Endodermal cell (in vitro differentiated cells): Measurements from ENCODE around the gene ZFR2. TPM values are rescaled to one million over a fixed set of nuclear protein-coding genes. Genes with fewer than 3 reads are reported as not detected.

Experiments used
- DNase-seq: peaks from one replicate; pipeline ENCODE4 v3.0.0-alpha.2; 2017
- H3K27ac ChIP-seq: 2 replicates; pipeline ENCODE4 v1.5.1; 2013; ENCODE audit warnings: mild to moderate bottlenecking, low read depth, low read length, moderate library complexity
- H3K27me3 ChIP-seq: 2 replicates; pipeline ENCODE4 v1.6.1; 2013; ENCODE audit warnings: mild to moderate bottlenecking, low read length, moderate library complexity; ENCODE audit not compliant: insufficient read depth, control insufficient read depth, poor library complexity, severe bottlenecking
- H3K36me3 ChIP-seq: 2 replicates; pipeline ENCODE4 v1.7.0; 2013; ENCODE audit warnings: mild to moderate bottlenecking, low read length, moderate library complexity; ENCODE audit not compliant: control insufficient read depth, insufficient read depth
- H3K4me1 ChIP-seq: one replicate; pipeline ENCODE4 v1.7.0; 2013; ENCODE audit warnings: low read length; ENCODE audit not compliant: control insufficient read depth, insufficient read depth
- H3K4me3 ChIP-seq: 2 replicates; pipeline ENCODE4 v1.5.1; 2013; ENCODE audit warnings: mild to moderate bottlenecking, low read length, moderate library complexity
- H3K9ac ChIP-seq: 2 replicates; pipeline ENCODE4 v1.6.1; 2013; ENCODE audit warnings: mild to moderate bottlenecking, low read length, moderate library complexity; ENCODE audit not compliant: poor library complexity, severe bottlenecking; ENCODE audit errors: extremely low read depth
- H3K9me3 ChIP-seq: 2 replicates; pipeline ENCODE4 v1.6.1; 2013; ENCODE audit warnings: mild to moderate bottlenecking, low read length, moderate library complexity; ENCODE audit not compliant: control insufficient read depth
- H3K27ac Mint-ChIP-seq: 2 replicates; pipeline ENCODE4 v1.8.0; 2020; ENCODE audit warnings: mixed read lengths
- H3K27me3 Mint-ChIP-seq: 2 replicates; pipeline ENCODE4 v1.8.0; 2021; ENCODE audit warnings: mild to moderate bottlenecking, mixed read lengths; ENCODE audit not compliant: insufficient read depth
- H3K36me3 Mint-ChIP-seq: 2 replicates; pipeline ENCODE4 v1.8.0; 2020; ENCODE audit warnings: low read depth, mixed read lengths
- H3K4me1 Mint-ChIP-seq: 2 replicates; pipeline ENCODE4 v1.8.0; 2020; ENCODE audit warnings: mixed read lengths
- H3K4me3 Mint-ChIP-seq: 2 replicates; pipeline ENCODE4 v1.8.0; 2020; ENCODE audit warnings: mild to moderate bottlenecking, moderate library complexity, mixed read lengths
- H3K9me3 Mint-ChIP-seq: 2 replicates; pipeline ENCODE4 v1.8.0; 2020; ENCODE audit warnings: mild to moderate bottlenecking, mixed read lengths
- WGBS, 2 experiments: methylation state at CpG; one replicate each; pipeline versions ENCODE4 v1.1.5 to v1.1.7; 2013; ENCODE audit warnings: missing lambda C conversion rate in 2 of 2, mixed read lengths in 1 of 2; ENCODE audit not compliant: insufficient coverage in 1 of 2, insufficient read length in 1 of 2; 5-methylcytosine and 5-hydroxymethylcytosine counted together
- total RNA-seq, 2 donors: library from RNA; stranded (reverse); fragmentation: NEBNext Ultra II Directional in 1 of 2; extraction: Animal tissue kit (Norgen Biotek cat#: 25700) in 1 of 2; gene quantifications; 2 replicates in 1 of 2; 3 replicates in 1 of 2; pipeline ENCODE4 v1.2.1, GENCODE V29; 2021
- TF ChIP-seq, protein P1 (sequence below): fragments of 200-600 bp; sonication (generic); conservative IDR thresholded peaks from 2 replicates; pipeline ENCODE4 v1.5.0; 2021; ENCODE audit warnings: antibody characterized with exemption, mild to moderate bottlenecking

The ZFR2 gene
- total RNA-seq, 2 donors from 2014 or later = 16.4 to 24.6 TPM

DNA sequence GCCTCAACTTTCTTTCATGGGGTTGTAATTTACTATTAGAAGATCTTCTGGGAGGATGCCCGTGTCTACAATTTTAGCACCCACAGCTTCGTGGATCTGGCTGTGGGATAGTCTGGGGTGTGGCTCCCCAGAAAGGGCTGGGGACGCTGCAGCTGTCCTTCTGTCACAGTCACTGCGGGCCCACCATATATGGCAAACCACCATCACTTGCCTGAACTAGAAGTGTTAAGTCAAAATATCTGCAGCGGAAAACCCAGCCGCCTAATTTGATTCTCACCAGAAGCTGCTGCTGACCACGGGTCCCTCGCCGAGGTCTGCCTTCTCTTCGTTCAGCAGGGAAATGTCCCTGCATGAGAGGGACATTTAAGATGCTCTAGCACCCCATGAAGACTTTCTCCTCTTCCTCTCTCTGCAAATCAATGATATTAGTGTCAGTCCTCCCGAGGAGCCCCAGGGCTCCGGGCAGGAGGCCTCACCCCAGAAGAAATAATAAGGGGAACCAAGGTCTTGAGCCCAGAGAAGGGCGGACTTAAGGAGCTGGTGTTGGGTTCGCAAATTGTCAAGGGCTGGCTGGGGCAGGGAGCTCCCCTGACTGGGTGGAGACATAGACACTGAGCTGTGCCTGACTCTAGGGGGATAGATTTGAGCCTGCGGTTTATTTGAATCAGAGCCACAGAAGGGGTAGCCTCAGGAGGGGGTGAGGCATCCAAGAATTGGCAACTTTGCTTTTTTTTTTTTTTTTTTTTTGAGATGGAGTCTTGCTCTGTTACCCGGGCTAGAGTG lies 79.7 kb downstream of the ZFR2 start:
- H3K4me3 ChIP-seq = no peak overlapping the region
- 79 to 84% methylated on average over 4 to 16 of the region's 16 CpGs for WGBS, 2 experiments
- H3K36me3 Mint-ChIP-seq = no peaks in the 10 kb centered on the region
- H3K9ac ChIP-seq = no peak overlapping the region
- H3K27me3 Mint-ChIP-seq = peaks cover 51% of the 10 kb centered on the region
- H3K9me3 Mint-ChIP-seq = no peaks in the 10 kb centered on the region
- H3K4me1 ChIP-seq = no peaks in the 10 kb centered on the region
- H3K4me3 Mint-ChIP-seq = no peak overlapping the region
- no peaks in the 10 kb centered on the region for H3K4me1 Mint-ChIP-seq
- no peak overlapping the region for H3K27ac ChIP-seq
- DNase-seq = peak; percentile 36
- no peaks in the 10 kb centered on the region for H3K9me3 ChIP-seq
- TF ChIP-seq, protein P1, sequence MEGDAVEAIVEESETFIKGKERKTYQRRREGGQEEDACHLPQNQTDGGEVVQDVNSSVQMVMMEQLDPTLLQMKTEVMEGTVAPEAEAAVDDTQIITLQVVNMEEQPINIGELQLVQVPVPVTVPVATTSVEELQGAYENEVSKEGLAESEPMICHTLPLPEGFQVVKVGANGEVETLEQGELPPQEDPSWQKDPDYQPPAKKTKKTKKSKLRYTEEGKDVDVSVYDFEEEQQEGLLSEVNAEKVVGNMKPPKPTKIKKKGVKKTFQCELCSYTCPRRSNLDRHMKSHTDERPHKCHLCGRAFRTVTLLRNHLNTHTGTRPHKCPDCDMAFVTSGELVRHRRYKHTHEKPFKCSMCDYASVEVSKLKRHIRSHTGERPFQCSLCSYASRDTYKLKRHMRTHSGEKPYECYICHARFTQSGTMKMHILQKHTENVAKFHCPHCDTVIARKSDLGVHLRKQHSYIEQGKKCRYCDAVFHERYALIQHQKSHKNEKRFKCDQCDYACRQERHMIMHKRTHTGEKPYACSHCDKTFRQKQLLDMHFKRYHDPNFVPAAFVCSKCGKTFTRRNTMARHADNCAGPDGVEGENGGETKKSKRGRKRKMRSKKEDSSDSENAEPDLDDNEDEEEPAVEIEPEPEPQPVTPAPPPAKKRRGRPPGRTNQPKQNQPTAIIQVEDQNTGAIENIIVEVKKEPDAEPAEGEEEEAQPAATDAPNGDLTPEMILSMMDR = no peak
- no peaks in the 10 kb centered on the region for H3K36me3 ChIP-seq
- no peak overlapping the region for H3K27ac Mint-ChIP-seq
- peaks cover 34% of the 10 kb centered on the region for H3K27me3 ChIP-seq

DNA sequence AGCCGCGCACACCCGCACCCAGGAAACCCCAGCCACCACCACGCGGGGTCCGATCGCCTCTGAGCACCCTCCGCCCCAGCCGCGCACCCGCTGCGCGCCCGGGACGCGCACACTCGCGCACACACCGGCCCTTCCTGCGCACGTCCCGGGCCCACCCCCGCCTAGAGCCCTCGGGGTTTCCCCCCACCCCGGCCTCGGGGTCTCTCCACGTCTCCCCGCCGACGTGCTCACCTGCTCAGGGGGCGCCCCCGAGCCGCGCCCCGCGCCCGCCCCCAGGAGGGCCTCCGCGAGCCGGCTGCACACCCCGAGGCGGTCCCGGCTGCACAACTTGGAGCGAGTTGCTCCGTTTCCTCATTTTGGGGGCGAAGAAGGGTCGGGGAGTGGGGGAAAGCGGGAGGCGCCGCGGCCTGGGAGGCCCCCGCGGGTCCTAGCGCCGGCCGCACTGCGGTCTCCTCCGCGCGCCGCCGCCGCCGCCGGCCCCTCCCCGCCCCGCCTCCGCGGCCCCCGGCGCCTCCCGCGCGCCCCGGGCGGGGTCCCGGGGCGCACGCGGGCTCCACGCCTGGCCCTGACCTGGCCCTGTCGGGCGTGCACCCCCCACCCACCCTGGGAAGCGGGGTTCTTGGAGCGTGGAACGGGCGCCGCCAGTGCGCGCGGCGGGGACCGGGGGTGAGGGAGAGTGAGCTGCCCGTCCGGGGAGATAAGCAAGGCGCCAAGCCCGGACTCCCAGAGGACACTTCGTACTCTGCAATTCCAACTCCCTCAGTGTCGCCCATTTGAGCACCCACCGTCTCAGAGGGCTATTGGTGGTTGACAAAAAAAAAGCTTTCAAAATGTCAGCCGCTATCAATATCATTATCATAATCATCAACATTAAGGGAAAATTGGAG lies 82.7 kb downstream of the ZFR2 start, which contains the start of gene MATK:
TSS of gene MATK (minus strand) at position 444 of the 887 bp plus-strand sequence. CDS start 1,246 bp downstream, outside the sequence.
- H3K4me3 ChIP-seq = peak within 1 kb of the TSS; percentile 65
- H3K4me3 Mint-ChIP-seq = peak within 1 kb of the TSS; percentile 55
- no peaks in the 10 kb centered on the region for H3K4me1 Mint-ChIP-seq
- H3K36me3 ChIP-seq = no peaks in the 10 kb centered on the region
- peaks cover 16% of the 10 kb centered on the region for H3K9me3 Mint-ChIP-seq
- TF ChIP-seq, protein P1 = no peak
- no peak within 1 kb of the TSS for H3K9ac ChIP-seq
- H3K4me1 ChIP-seq = no peaks in the 10 kb centered on the region
- peaks cover 62% of the 10 kb centered on the region for H3K27me3 Mint-ChIP-seq
- peaks cover 14% of the 10 kb centered on the region for H3K9me3 ChIP-seq
- H3K27ac Mint-ChIP-seq = no peak within 1 kb of the TSS
- no peak within 1 kb of the TSS for H3K27ac ChIP-seq
- DNase-seq = peak; percentile 69
- H3K36me3 Mint-ChIP-seq = peaks cover 9% of the 10 kb centered on the region
- H3K27me3 ChIP-seq = peaks cover 39% of the 10 kb centered on the region
- 7 to 20% methylated on average over 25 to 101 of the region's 101 CpGs for WGBS, 2 experiments

DNA sequence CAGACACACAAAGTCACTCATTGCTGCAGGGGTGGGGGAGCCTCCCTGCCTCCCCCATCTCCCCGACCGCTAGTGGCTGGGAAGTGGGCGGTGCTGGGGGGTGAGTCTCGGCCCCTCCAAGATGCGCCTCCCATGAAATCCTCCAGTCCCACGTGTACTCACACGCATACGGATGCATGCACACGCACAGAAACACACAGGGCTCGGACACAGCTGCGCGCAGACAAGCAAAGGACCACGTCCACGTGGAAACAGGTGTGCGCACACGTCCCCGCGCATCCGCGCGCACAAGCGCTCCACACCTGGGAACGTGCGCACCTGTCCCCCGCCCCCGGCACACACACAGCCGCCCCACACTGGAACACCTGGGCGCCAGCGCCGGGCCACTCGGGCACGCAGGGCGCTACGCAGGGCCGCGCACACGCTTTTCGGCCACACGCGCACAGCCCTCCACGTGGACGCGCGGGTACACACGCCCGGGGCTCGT lies 83.3 kb downstream of the ZFR2 start:
- Mint-ChIP-seq H3K9me3 (peaks cover 21% of the 10 kb centered on the region), H3K4me1 (no peaks in the 10 kb centered on the region), H3K27ac (no peak overlapping the region), H3K36me3 (peaks cover 9% of the 10 kb centered on the region), H3K4me3 (peak overlapping the region; percentile 55), H3K27me3 (peaks cover 59% of the 10 kb centered on the region)
- H3K9me3 ChIP-seq = peaks cover 20% of the 10 kb centered on the region
- peak overlapping the region; percentile 65 for H3K4me3 ChIP-seq
- peaks cover 35% of the 10 kb centered on the region for H3K27me3 ChIP-seq
- no peak overlapping the region for H3K9ac ChIP-seq
- H3K4me1 ChIP-seq = no peaks in the 10 kb centered on the region
- no peak overlapping the region for H3K27ac ChIP-seq
- peak; percentile 59 for DNase-seq
- no peaks in the 10 kb centered on the region for H3K36me3 ChIP-seq
- TF ChIP-seq, protein P1 = no peak
- WGBS, 2 experiments = 6% methylated on average over 22 to 47 of the region's 47 CpGs
